Measurements from ENCODE around the gene SPATA31E1. TPM values are rescaled to one million over a fixed set of nuclear protein-coding genes. Genes with fewer than 3 reads are reported as not detected.

Gene SPATA31E1
- total RNA-seq, 4 donors from 2014 or later, result not detected

DNA sequence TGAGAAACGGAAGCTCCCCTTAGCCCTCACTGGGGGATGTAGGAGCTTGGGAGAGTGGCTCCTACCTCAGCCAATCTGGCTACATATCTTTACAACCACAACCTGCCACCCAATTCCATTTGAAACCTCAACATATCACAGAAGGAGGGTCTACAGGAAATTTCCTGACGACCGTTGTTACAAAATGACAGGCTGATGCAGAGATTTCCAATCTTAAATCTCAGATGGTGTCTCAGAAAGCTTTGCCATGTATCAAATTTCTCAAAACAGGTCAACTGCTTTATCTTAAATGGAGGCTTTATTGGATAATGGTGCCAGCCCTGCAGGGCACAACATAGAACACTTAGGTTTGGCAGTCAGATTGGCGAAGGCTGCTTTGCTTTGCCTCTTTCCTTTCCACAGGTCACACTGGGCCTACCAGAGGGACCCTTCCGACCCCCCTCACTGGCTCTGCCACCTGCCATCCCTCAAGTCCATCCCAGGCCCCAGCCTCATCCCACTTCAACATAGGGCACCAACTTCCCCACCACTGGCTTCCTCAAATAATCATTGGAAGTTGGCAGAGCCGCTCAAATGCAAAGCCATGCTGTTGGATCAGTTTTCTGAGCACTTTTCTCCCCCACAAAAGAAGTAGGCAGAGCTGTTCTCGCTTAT is 11.1 kb upstream of the SPATA31E1 start:
- no peak for DNase-seq (ENCODE audit: low spot score in 2 of 2)
- WGBS, 2 donors, result 68 to 75% methylated on average over 7 of the region's 7 CpGs
- no peak overlapping the region for H3K4me3 ChIP-seq (ENCODE audit: low read depth, poor library complexity, severe bottlenecking)

DNA sequence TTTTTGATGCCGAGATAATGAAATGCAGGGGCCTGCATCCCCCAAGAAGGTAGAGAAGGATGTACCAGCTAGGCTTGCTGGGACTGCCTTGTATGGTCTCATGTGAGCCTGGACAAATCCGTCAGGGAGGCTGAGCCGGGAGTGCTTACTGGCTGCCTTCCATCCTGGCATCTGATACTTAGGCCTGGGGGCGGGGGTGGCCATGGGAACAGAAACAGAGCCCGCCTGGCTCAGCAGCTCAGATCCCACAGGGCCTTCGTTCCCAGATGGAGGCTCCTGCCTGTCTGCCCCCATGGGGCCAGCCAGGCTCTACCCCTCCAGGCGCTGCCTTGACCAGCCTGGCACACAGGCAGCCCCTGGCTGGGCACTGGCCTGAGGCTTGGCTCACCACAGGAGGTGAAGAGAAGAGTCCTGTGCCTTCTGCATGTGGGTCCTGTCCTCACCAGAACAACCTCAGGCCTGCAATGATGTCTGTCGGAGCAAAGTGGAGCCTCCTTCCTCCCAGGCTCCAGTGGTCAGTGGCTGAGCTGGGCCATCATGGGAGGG is 10.5 kb upstream of the SPATA31E1 start:
- no peak overlapping the region for H3K4me3 ChIP-seq (ENCODE audit: low read depth, poor library complexity, severe bottlenecking)
- intact Hi-C loops (cut with DNase I; ENCODE audit: low total_unique reads), result no loop called here
- DNase-seq (ENCODE audit: low spot score in 2 of 2), result no peak
- no peak for TF ChIP-seq POLR2A (IDR thresholded peaks at IDR 0.05)
- TF ChIP-seq, protein P1, sequence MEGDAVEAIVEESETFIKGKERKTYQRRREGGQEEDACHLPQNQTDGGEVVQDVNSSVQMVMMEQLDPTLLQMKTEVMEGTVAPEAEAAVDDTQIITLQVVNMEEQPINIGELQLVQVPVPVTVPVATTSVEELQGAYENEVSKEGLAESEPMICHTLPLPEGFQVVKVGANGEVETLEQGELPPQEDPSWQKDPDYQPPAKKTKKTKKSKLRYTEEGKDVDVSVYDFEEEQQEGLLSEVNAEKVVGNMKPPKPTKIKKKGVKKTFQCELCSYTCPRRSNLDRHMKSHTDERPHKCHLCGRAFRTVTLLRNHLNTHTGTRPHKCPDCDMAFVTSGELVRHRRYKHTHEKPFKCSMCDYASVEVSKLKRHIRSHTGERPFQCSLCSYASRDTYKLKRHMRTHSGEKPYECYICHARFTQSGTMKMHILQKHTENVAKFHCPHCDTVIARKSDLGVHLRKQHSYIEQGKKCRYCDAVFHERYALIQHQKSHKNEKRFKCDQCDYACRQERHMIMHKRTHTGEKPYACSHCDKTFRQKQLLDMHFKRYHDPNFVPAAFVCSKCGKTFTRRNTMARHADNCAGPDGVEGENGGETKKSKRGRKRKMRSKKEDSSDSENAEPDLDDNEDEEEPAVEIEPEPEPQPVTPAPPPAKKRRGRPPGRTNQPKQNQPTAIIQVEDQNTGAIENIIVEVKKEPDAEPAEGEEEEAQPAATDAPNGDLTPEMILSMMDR (IDR thresholded peaks at IDR 0.05), result no peak
- WGBS, 2 donors, result 64 to 70% methylated on average over 5 to 8 of the region's 8 CpGs

More for the DNA sequence above, 11.1 kb upstream of the SPATA31E1 start:
- TF ChIP-seq, protein P1 (IDR thresholded peaks at IDR 0.05), result no peak
- no peak for TF ChIP-seq POLR2A (IDR thresholded peaks at IDR 0.05)
- intact Hi-C loops (cut with DNase I; ENCODE audit: low total_unique reads), result no loop called here

DNA sequence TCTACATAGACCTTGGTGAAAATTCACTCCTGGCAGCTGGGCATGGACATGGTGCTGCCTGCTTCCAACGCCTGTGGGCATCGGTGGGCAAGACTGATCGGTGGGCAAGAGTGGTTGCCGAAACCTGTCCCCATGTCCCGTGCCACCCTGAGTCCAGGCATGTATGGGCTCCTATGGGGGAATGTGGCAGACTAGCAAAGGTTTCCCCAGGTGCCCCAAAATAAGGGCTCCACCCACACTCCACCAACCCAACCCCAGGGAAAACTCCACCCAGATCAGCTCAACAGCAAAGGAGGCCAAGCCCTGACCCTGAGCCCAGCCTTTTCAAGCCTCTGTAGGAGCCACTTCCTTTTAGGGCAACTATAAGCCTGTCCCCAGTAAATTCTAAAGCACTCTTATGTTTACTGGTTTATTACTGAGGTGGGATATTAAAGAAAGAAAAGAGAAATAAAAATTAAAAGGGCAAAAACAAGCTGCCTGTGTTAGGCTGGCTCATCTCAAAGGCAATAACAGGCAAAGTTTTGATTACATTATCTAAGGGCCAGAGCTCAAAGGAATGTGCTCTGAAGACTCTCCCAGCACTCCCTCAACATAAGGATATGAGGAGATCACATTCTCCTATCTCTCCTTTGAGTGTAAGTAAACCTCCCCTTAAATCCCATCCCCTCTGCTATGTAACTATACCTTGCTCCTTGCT is 8.9 kb upstream of the SPATA31E1 start:
- 86 to 89% methylated on average over 5 of the region's 5 CpGs for WGBS, 2 donors
- no peak overlapping the region for H3K4me3 ChIP-seq (ENCODE audit: low read depth, poor library complexity, severe bottlenecking)
- TF ChIP-seq, protein P1 (IDR thresholded peaks at IDR 0.05), result no peak
- no peak for TF ChIP-seq POLR2A (IDR thresholded peaks at IDR 0.05)
- DNase-seq (ENCODE audit: low spot score in 2 of 2), result no peak
- intact Hi-C loops (cut with DNase I; ENCODE audit: low total_unique reads), result no loop called here

DNA sequence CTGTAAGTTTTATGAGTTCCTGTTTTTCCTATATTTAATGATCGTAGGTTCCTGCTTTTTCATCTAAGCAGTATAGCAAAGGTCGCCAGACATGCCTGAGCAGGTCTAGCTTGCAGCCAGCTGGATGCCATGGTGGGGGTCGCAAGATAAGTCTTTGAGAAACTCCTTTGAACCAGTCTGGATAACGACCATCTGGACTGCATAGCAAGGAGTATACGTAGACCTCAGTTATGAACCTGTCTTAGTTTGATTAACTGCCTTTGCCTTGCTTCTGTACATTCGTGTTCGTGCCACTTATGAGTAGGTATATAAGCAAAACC is 8.4 kb upstream of the SPATA31E1 start:
- WGBS, 2 donors, result 65 to 66% methylated on average over 7 of the region's 7 CpGs
- no peak for TF ChIP-seq POLR2A (IDR thresholded peaks at IDR 0.05)
- TF ChIP-seq, protein P1 (IDR thresholded peaks at IDR 0.05), result no peak
- intact Hi-C loops (cut with DNase I; ENCODE audit: low total_unique reads), result no loop called here

DNA sequence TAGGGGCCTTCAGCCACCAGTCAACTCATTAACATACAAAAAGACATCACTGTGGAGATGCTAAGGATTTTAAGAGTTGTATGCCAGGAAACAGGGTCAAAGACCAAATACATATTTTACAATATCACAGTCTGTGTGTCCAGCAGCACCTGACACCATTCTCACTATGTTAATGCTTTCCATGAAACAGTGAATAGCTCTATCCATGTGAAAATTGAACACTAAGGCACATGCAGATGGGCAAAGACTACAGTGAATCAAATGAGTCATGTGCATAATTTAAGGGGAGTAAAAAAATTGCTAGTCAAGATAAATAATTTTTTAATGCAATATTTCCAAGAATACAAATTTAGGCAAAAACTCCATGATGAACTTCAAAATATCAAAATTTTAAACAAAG is 7.6 kb upstream of the SPATA31E1 start:
- no peak for DNase-seq (ENCODE audit: low spot score in 2 of 2)
- TF ChIP-seq, protein P1 (IDR thresholded peaks at IDR 0.05), result no peak
- TF ChIP-seq POLR2A (IDR thresholded peaks at IDR 0.05), result no peak
- H3K4me3 ChIP-seq (ENCODE audit: low read depth, poor library complexity, severe bottlenecking), result no peak overlapping the region
- intact Hi-C loops (cut with DNase I; ENCODE audit: low total_unique reads), result no loop called here

More for the DNA sequence above, 8.4 kb upstream of the SPATA31E1 start:
- no peak for DNase-seq (ENCODE audit: low spot score in 2 of 2)
- H3K4me3 ChIP-seq (ENCODE audit: low read depth, poor library complexity, severe bottlenecking), result no peak overlapping the region

All from lower leg skin (tissue), 4 donors.